ENCODE data around the gene TNFAIP1. TPM values are rescaled to one million over a fixed set of nuclear protein-coding genes. Genes with fewer than 3 reads are reported as not detected.

Gene TNFAIP1
- total RNA-seq, 4 donors from 2014 or later = 18.2 to 67.1 (median 38.4) TPM

DNA sequence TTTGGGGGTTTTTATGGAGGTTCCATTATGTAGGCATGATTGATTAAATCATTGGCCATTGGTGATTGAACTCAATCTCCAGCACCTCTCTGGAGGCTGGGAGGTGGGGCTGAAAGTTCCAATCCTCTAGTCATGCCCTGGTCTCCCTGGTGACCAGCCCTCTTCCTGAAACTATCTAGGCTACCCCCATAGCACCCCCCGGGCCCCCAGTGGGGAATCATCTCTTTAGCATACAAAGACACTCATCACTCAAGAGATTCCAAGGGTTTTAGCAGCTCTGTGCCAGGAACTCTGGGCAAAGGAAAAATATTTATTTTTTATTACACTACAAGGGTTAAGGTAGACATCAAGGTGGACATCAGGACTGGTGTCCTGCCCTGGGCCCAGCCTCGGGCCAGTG is 59.9 kb downstream of the TNFAIP1 start:
- Histone ChIP-seq H3K9me3 (no peaks in the 10 kb centered on the region), H3K27me3 (no peaks in the 10 kb centered on the region), H3K4me3 (no peak overlapping the region), H3K27ac (no peak overlapping the region), H3K4me1 (no peaks in the 10 kb centered on the region), H3K36me3 (no peaks in the 10 kb centered on the region)
- intact Hi-C loops (cut with DNase I; ENCODE audit: low total_unique reads) = no loop called here
- TF ChIP-seq, protein P1, sequence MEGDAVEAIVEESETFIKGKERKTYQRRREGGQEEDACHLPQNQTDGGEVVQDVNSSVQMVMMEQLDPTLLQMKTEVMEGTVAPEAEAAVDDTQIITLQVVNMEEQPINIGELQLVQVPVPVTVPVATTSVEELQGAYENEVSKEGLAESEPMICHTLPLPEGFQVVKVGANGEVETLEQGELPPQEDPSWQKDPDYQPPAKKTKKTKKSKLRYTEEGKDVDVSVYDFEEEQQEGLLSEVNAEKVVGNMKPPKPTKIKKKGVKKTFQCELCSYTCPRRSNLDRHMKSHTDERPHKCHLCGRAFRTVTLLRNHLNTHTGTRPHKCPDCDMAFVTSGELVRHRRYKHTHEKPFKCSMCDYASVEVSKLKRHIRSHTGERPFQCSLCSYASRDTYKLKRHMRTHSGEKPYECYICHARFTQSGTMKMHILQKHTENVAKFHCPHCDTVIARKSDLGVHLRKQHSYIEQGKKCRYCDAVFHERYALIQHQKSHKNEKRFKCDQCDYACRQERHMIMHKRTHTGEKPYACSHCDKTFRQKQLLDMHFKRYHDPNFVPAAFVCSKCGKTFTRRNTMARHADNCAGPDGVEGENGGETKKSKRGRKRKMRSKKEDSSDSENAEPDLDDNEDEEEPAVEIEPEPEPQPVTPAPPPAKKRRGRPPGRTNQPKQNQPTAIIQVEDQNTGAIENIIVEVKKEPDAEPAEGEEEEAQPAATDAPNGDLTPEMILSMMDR (IDR thresholded peaks at IDR 0.05) = no peak
- no peak for TF ChIP-seq POLR2A (IDR thresholded peaks at IDR 0.05)
- no peak for DNase-seq

DNA sequence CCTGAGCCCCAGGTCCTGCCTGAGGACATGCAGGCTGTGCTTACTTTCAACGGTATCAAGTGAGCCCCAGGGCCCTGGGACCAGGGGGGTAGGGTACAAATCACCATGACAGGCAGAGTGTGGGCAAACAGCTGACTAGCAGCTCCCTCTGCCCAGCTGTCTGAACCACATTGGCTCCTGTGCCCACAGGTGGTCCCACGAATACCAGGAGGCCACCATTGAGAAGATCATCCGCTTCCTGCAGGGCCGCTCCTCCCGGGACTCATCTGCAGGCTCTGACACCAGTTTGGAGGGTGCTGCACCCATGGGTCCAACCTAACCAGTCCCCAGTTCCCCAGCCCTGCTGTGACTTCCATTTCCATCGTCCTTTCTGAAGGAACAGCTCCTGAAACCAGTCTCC is 60.4 kb downstream of the TNFAIP1 start:
- no peak for DNase-seq
- no peak overlapping the region for H3K27ac ChIP-seq
- no peaks in the 10 kb centered on the region for H3K27me3 ChIP-seq
- H3K9me3 ChIP-seq = no peaks in the 10 kb centered on the region
- H3K4me3 ChIP-seq = no peak overlapping the region
- no peaks in the 10 kb centered on the region for H3K4me1 ChIP-seq
- no peak for TF ChIP-seq POLR2A (IDR thresholded peaks at IDR 0.05)
- TF ChIP-seq, protein P1 (IDR thresholded peaks at IDR 0.05) = no peak
- intact Hi-C loops (cut with DNase I; ENCODE audit: low total_unique reads) = no loop called here
- H3K36me3 ChIP-seq = no peaks in the 10 kb centered on the region

Small RNA genes lying within 50 kb of the gene (microRNA-seq; reads per million reads assigned to microRNA genes)
- not detected for gene MIR4723 (ENCODE audit: borderline microRNAs expressed, borderline replicate concordance)

Other genes with a start within 250 kb of the TNFAIP1 start
- 10 to 100 TPM in 2 of 4 donors, 1 to 10 TPM in 2; 1.5 to 17.9 (median 10.4) TPM for gene TMEM97, start 16.6 kb upstream of the TNFAIP1 start, total RNA-seq
- 100 to 1,000 TPM in 1 of 4 donors, 10 to 100 TPM in 3; 30.5 to 241 (median 59.1) TPM for gene IFT20, start 289 bp upstream of the TNFAIP1 start, total RNA-seq
- 10 to 100 TPM; 37.7 to 53.0 (median 41.2) TPM for gene POLDIP2, start 21.8 kb downstream of the TNFAIP1 start, total RNA-seq
- gene SEBOX, start 29.4 kb downstream of the TNFAIP1 start, total RNA-seq = not detected
- 1 to 10 TPM in 1 of 4 donors, under 1 TPM in 2, not detected in 1; 0.51 to 2.1 (median 0.69) TPM for gene VTN, start 34.5 kb downstream of the TNFAIP1 start, total RNA-seq
- gene SARM1, start 35.9 kb downstream of the TNFAIP1 start, total RNA-seq = 10 to 100 TPM in 3 of 4 donors, 1 to 10 TPM in 1; 5.3 to 24.4 (median 17.2) TPM
- gene SLC46A1, start 70.5 kb downstream of the TNFAIP1 start, total RNA-seq = 10 to 100 TPM in 1 of 4 donors, 1 to 10 TPM in 3; 1.5 to 17.6 (median 4.7) TPM
- not detected for gene SLC13A2, start 137.9 kb downstream of the TNFAIP1 start, total RNA-seq
- not detected for gene FOXN1, start 170.6 kb downstream of the TNFAIP1 start, total RNA-seq
- gene UNC119, start 216.9 kb downstream of the TNFAIP1 start, total RNA-seq = 10 to 100 TPM in 3 of 4 donors, 1 to 10 TPM in 1; 4.1 to 28.5 (median 21.6) TPM
- 10 to 100 TPM in 2 of 4 donors, 1 to 10 TPM in 2; 7.2 to 48.3 (median 26.6) TPM for gene PIGS, start 235.8 kb downstream of the TNFAIP1 start, total RNA-seq
- gene ALDOC, start 241.1 kb downstream of the TNFAIP1 start, total RNA-seq = 10 to 100 TPM in 2 of 4 donors, 1 to 10 TPM in 2; 4.1 to 17.8 (median 11.1) TPM